Ascending aorta (tissue), 2 donors: Measurements from ENCODE around the gene WDR76. TPM values are rescaled to one million over a fixed set of nuclear protein-coding genes. Genes with fewer than 3 reads are reported as not detected.
"Not testable (repeated sequence)": the region's sequence is repeated elsewhere in the genome, so short reads cannot be mapped to it uniquely, and the experiment has no call there.

ENCODE experiments used
- DNase-seq, 2 donors: peaks; one replicate each; pipeline ENCODE4 v3.0.0-alpha.2; 2019; ENCODE audit warnings: low spot score in 2 of 2
- H3K27ac ChIP-seq, 2 donors: fragments of 200-600 bp; sonication (generic); one replicate each; pipeline ENCODE4 v1.5.1; 2016 to 2017; ENCODE audit warnings: mild to moderate bottlenecking in 1 of 2
- H3K27me3 ChIP-seq: fragments of 200-600 bp; sonication (generic); one replicate; pipeline ENCODE4 v1.5.1; 2017
- H3K36me3 ChIP-seq, 2 donors: fragments of 200-600 bp; sonication (generic); one replicate each; pipeline ENCODE4 v1.5.1; 2016
- H3K4me1 ChIP-seq, 2 donors: fragments of 200-600 bp; sonication (generic); one replicate each; pipeline ENCODE4 v1.5.1; 2016 to 2017; ENCODE audit warnings: mild to moderate bottlenecking in 1 of 2
- H3K4me3 ChIP-seq, 2 donors: fragments of 200-600 bp; sonication (generic); one replicate each; pipeline ENCODE4 v1.5.1; 2016 to 2017; ENCODE audit warnings: mild to moderate bottlenecking in 1 of 2
- H3K9me3 ChIP-seq, 2 donors: fragments of 200-600 bp; sonication (generic); one replicate each; pipeline ENCODE4 v1.5.1; 2016
- CTCF ChIP-seq, 3 experiments: fragments of 200-600 bp in 2 of 3; fragments of 450-650 bp in 1 of 3; sonication (generic) in 2 of 3; IDR thresholded peaks; one replicate each; pipeline ENCODE4 v1.5.1; 2016 to 2019; ENCODE audit warnings: antibody characterized with exemption in 3 of 3, mild to moderate bottlenecking in 1 of 3, moderate library complexity in 1 of 3
- intact Hi-C: fragments of 100-400 bp; cut with DNase I; formaldehyde crosslinking; loops from one replicate; pipeline ENCODE4 v1.15.1; 2023
- total RNA-seq: library from RNA; depleted of rRNA; stranded (reverse); fragments of >200 nt; gene quantifications from one replicate; pipeline ENCODE4 v1.1.0, GENCODE V29; 2016

Gene WDR76
- total RNA-seq, 1 donor from 2014 or later, result 5.2 TPM

DNA sequence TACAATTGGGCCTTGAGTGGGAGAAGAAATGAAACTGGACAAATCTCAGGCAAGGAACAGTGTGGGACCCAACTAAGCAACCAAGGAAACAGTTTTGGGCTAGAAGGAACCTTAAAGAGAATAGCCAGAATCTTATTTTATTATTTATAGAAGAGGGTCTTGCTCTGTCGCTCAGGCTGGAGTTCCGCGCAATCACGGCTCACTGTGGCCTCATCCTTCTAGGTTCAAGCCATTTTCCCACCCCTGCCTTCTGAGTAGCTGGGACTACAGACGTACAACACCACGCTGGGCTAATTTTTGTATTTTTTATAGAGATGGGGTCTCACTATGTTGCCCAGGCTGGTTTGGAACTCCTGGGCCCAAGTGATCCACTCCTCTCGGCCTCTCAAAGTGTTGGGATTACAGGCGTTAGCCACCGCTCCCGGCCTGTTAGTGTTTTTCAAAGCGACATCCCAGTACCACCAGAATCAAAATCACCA, 734 bp upstream of the WDR76 start:
- no peak for DNase-seq
- TF ChIP-seq CTCF (IDR thresholded peaks at IDR 0.05), result no peak
- Histone ChIP-seq H3K4me3 (peak overlapping the region in 1 of 2 donors; percentile 74), H3K27me3 (no peaks in the 10 kb centered on the region), H3K27ac (peak overlapping the region; percentile 60 to 80), H3K4me1 (peaks cover 9 to 18% of the 10 kb centered on the region in 2 donors), H3K36me3 (no peaks in the 10 kb centered on the region), H3K9me3 (no peaks in the 10 kb centered on the region)
- intact Hi-C loops, result loop anchor here (10.0 kb wide), 1 partner anchor 51 kb away; the partner anchor contains the start of gene ELL3

- Histone ChIP-seq H3K9me3 (no peaks in the 10 kb centered on the region), H3K36me3 (no peaks in the 10 kb centered on the region), H3K4me1 (peaks cover 9 to 13% of the 10 kb centered on the region in 2 donors), H3K4me3 (peak overlapping the region in 1 of 2 donors; percentile 74), H3K27ac (peak overlapping the region; percentile 24 to 80), H3K27me3 (no peaks in the 10 kb centered on the region)
- intact Hi-C loops, result loop anchor here (10.0 kb wide), 1 partner anchor 53 kb away; the partner anchor contains the start of gene ELL3
- DNase-seq, result no peak
- no peak for TF ChIP-seq CTCF (IDR thresholded peaks at IDR 0.05)
These were observed 1.4 kb downstream of the WDR76 start for GRCh38 chr15:43828061-43828657.

DNA sequence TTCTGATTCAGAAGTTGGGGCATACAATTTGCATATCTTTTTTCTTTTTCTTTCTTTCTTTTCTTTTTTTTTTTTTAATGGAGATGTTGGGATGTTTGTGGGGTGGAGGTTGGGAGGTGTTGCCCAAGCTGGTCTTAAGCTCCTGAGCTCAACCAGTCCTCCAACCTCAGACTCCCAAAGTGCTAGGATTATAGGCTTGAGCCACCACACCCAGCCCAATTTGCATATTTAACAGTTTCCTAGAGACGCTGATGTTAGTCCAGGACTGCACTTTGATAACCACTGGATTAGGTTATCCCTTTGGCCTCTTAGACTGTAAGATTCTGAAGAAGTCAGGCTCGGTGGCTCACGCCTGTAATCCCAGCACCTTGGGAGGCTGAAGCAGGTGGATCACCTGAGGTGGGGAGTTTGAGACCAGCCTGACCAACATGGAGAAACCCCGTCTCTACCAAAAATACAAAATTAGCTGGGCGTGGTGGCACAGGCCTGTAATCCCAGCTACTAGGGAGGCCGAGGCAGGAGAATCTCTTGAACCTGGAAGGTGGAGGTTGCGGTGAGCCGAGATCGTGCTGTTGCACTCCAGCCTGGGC, 3.2 kb downstream of the WDR76 start:
- not testable (repeated sequence) for H3K9me3 ChIP-seq, H3K4me3 ChIP-seq, H3K27ac ChIP-seq, H3K27me3 ChIP-seq, DNase-seq, H3K36me3 ChIP-seq, H3K4me1 ChIP-seq
- intact Hi-C loops, result loop anchor here (10.0 kb wide), 1 partner anchor 55 kb away; the partner anchor contains the start of gene ELL3

DNA sequence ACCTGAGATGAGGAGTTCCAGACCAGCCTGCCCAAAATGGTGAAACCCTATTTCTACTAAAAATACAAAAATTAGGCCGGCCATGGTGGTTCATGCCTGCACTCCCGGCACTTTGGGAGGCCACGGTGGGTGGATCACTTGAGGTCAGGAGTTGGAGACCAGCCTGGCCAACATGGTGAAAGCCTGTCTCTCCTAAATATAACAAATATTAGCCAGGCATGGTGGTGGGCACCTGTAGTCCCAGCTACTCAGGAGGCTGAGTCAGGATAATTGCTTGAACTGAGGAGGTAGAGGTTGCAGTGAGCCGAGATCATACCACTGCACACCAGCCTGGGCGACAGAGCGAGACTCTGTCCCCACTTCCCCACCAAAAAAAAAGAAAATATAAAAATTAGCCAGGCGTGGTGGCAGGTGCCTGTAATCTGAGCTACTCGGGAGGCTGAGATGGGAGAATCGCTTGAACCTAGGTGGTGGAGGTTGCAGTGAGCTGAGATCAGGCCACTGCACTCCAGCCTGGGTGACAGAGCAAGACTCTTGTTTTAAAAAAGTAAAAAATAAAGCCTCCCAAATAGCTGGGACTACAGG, 4.0 kb downstream of the WDR76 start:
- H3K9me3 ChIP-seq, H3K27ac ChIP-seq, H3K27me3 ChIP-seq, H3K4me1 ChIP-seq, H3K36me3 ChIP-seq, H3K4me3 ChIP-seq, DNase-seq, intact Hi-C loops: not testable (repeated sequence)

- H3K9me3 ChIP-seq, intact Hi-C loops, H3K36me3 ChIP-seq, H3K27ac ChIP-seq, H3K4me1 ChIP-seq, H3K4me3 ChIP-seq, H3K27me3 ChIP-seq, DNase-seq: not testable (repeated sequence)
These were observed 4.8 kb downstream of the WDR76 start for GRCh38 chr15:43831519-43832052.

DNA sequence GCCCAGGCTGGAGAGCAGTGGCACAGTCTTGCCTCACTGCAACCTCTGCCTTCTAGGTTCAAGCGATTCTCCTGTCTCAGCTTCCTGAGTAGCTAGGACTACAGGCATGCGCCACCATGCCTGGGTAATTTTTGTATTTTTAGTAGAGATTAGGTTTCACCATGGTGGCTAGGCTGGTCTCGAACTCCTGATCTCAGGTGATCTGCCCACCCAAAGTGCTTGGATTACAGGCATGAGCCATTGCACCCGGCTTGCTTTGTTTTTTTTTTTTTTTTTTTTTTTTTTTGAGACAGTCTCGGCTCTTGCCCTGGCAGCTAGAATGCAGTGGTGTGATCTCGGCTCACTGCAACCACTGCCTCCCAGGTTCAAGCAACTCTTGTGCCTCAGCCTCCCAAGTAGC, 5.7 kb downstream of the WDR76 start:
- H3K27ac ChIP-seq, H3K36me3 ChIP-seq, H3K9me3 ChIP-seq, H3K4me3 ChIP-seq, DNase-seq, H3K4me1 ChIP-seq, intact Hi-C loops, H3K27me3 ChIP-seq: not testable (repeated sequence)

GRCh38 chr15:43845421-43845820, 18.6 kb downstream of the WDR76 start:
- no peak for DNase-seq
- TF ChIP-seq CTCF (IDR thresholded peaks at IDR 0.05), result no peak
- Histone ChIP-seq H3K27ac (no peak overlapping the region), H3K27me3 (no peaks in the 10 kb centered on the region), H3K4me1 (no peaks in the 10 kb centered on the region), H3K9me3 (no peaks in the 10 kb centered on the region), H3K36me3 (peaks cover 0 to 11% of the 10 kb centered on the region in 2 donors), H3K4me3 (no peak overlapping the region)
- intact Hi-C loops, result no loop called here
